GM23338 (cell line): ENCODE data around the gene SPP2.

Experiments
- CREB1 ChIP-seq: fragments of 250-450 bp; sonication (Bioruptor Pico); IDR thresholded peaks from 2 replicates; pipeline ENCODE4 v1.5.0; 2020; ENCODE audit warnings: low read depth, mild to moderate bottlenecking, moderate library complexity
- CTCF ChIP-seq, 2 experiments: fragments of 200-600 bp in 1 of 2; sonication (generic) in 1 of 2; conservative IDR thresholded peaks; 2 replicates each; pipeline versions ENCODE4 v1.5.1 to v1.6.1; 2016 to 2017; ENCODE audit warnings: antibody characterized with exemption in 2 of 2, low read depth in 2 of 2, mild to moderate bottlenecking in 2 of 2, moderate library complexity in 1 of 2
- EZH2 ChIP-seq: fragments of 200-600 bp; sonication (generic); IDR thresholded peaks from one replicate; pipeline ENCODE4 v1.8.0; 2017; ENCODE audit warnings: antibody characterized with exemption, mild to moderate bottlenecking, low read depth; ENCODE audit not compliant: unreplicated experiment
- POLR2AphosphoS5 ChIP-seq: IDR thresholded peaks from 2 replicates; pipeline ENCODE4 v1.6.1; 2016; ENCODE audit warnings: antibody characterized with exemption, low read depth
- REST ChIP-seq: IDR thresholded peaks from one replicate; pipeline ENCODE4 v1.6.1; 2018; ENCODE audit warnings: antibody characterized with exemption; ENCODE audit not compliant: unreplicated experiment

DNA sequence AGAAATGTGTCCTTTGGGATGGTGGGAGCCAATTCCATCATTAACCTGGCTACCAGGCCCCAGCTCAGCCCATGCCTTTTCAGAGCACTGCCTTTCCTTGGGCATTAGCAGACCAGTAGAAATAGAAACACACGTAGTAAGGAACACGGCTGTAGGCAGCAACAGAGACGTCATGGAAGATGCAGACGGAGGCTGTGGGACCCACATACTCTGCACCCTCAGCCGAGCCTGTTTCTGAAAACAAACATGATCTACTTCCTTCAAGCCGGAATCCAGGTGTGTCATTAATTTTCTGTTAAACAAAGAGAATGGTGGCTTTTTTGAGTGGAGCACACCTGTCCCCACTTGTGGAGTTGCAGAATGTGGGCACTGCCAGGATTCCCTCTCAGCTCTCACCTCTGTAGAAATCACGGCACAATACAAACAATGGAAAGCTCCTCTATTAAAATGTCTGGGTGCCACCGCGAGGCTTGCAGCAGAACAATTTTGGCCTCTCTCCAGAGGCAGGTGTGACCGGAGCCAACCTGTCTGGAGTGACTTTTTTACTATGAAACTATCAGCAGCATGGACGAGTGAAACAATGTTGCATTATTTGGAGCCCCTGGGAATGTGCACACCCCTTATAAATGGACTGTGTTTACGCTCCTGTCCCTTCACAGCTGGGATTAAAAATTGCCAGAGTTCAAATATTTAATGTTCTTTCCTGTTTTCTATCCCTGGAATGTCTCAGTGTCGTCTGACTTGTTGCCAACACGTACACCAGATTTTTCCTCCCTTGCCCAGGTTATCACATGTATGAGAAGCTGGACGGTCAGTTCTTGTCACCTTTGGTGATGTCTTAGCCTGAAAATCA lies 31.7 kb downstream of the SPP2 start:
- TF ChIP-seq CTCF (conservative IDR thresholded peaks at IDR 0.05; ENCODE audit: low read depth in 2 of 2) (no peak), CREB1 (CRISPR knock-in tag) (no peak), REST (no peak), EZH2 (no peak), POLR2AphosphoS5 (no peak)
